ENCODE measurements around the gene UBQLNL.

UBQLNL gene, protein sequence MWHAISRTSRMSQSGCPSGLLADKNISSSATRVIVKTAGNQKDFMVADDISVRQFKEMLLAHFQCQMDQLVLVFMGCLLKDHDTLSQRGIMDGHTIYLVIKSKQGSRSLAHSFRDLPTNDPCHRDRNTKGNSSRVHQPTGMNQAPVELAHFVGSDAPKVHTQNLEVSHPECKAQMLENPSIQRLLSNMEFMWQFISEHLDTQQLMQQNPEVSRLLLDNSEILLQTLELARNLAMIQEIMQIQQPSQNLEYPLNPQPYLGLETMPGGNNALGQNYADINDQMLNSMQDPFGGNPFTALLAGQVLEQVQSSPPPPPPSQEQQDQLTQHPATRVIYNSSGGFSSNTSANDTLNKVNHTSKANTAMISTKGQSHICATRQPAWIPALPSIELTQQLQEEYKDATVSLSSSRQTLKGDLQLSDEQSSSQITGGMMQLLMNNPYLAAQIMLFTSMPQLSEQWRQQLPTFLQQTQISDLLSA

DNA sequence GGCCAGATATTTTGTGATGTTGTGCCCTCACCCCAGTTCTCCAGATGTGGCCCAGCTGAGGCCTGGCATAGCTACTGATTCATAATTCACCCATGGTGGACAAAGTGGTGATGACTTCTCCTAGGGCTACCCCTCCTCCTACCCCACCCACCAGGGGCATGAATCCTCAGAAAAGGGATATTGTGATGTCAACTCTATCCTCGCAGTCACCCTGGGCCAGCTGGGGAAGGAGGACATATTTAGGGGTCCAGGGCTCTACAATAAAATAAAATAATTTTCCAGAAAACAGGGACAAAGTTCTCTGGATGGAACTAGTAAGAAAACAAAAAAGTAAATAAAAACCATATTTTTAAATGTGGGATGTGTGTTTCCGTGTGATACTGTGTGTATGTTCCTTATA, at the start of gene UBQLNL:
Gene UBQLNL, minus strand, starts transcription at position 101 of the 400 bp plus-strand sequence. CDS start 258 bp downstream, outside the sequence.
- no peak for DNase-seq (ENCODE audit: low read depth)

DNA sequence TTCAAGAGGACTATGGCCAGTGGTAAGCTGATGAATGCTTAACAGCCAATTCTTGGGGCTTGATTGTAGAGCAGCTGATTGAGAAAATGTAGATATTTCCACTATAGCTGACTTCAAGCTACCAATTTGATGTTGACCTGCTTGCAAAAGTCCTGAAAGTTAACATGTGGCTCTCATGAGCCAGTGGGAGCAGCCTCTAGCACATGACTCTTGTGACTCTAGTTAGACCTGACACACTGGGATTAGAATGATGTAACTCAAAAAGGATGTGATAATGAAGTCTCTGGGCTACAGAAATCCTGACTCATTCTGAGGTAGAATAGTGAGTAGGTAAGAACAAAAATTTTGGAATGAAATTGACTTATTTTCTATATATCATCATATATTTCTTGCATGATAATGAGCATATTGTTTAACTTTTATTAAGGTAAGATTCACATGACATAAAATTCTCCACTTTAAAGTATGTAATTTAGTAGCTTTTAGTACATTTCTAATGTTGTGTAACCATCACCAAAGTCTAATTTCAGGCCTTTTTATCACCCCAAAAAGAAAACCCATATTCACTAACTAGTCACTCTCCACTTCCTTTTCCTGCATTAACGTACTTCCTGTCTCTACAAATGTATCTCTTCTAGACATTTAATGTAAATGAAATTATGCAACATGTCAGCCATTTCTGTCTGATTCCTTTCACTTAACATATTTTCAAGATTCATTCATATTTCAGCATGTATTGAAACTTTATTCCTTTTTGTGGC, 47.9 kb upstream of the UBQLNL start:
- no peak for DNase-seq (ENCODE audit: low read depth)

DNA sequence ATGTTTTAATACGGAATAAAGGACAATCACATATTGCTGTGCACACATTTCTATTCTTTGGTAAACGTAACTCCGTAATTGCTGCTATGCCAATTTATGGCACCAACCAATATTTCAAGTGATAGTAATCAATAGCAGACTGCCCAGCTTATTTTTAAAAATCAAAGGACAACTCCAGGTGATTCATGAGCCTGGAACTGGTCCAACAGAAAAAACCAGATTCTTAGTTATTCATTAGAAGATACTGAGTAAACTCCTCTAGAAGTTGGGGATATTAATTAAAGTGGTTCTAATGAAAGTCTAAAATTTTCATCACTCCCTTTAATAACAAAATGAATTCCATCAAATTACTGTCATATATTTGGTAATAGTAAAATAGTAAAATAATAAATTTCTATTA, 41.3 kb upstream of the UBQLNL start:
- DNase-seq (ENCODE audit: low read depth) = no peak

DNA sequence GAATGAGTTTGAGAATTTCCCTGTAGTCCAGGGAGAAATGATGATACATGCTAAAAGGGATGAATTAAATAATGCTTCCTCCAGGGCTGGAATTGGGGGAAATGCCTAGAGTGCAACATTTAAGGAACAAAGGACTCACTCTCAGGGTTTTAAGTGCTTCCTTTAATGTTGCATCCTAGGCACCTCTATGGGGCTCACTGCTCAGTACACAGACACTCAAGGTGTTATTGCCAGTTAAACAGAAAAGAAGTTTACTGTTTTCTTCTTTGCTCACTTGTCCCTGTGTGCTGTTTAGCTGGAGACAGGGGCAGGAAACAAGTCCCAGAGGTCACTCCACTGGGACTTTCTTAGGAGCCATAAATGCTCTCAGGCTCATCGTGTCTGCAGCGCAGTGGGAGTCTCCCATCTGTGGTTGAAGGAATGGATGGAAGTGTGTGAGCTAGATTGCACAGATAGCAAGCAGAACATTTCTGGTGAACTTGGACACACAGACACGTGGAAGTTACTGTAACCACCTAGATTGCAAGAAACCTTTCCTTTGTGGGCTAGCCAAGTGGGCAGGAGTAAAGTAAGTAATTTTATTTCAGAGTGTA, 40.2 kb upstream of the UBQLNL start:
- DNase-seq (ENCODE audit: low read depth) = no peak

DNA sequence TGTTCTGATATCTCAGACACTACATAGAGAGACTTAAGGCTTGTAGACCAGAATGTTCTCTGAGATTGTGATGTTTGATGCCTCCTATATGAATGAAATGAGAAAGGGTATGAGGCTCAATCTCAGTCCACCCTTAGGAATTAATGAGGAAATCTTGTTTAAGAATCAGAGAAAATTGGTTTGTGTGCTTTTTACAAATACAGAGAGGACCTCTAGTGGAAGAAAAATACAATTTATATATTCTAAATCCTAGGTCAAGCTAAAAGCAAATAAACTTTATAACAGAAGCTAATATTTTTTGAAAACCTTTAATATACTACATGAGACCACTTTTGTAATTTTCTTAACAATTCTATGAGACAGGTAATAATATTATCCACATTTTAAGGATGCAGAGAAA, 36.8 kb upstream of the UBQLNL start:
- no peak for DNase-seq (ENCODE audit: low read depth)

DNA sequence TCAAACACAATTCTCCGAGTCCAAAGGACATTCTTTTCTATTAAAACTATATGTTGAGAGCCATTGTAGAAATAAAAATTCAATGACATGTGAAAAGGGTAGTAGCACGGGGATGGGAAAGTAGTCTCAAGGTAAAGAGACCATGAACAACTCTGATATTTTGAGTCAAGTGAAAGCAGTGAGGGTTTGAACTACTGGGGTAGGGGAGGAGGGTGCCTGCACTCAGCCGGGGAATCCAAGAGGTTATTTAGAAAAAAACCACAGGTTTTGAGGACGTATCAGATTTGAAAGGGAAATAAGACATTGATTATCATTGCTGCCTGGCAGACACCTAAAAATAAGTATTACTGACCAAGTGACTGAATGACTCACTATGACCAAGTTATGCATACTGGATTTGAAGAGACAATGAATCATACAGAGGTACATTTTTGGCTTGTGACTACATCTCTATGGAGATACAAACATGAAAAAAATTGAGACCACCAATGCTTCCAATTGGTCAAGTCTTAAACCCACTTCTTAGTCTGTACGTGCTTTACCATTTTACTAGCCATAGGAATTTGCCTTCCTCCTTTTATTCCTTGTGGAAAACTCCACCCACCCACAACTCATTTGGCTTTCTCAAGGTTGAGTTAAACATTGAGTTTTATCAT, 34.1 kb upstream of the UBQLNL start:
- no peak for DNase-seq (ENCODE audit: low read depth)

DNA sequence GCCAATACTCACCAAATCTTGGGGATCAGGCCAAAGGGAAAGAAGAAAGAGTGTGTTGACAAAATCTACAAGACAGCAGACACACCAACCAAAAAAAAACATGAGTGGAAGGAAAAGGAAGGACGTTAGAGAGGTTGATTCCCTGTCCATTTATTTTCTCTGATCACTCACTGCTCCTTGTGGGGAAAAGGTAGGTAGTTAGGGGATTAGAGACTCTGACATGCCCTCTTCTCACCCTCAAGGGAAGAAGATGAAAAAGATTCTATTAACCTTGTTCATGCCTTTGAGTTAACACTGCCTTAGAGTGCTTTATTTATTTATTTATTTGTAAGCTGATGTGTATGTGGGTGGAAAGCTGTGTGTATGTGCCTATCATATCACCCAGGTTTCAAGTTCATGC, 31.9 kb upstream of the UBQLNL start, which contains the start of gene OR52H1:
Gene OR52H1, minus strand, starts transcription at position 101 of the 400 bp plus-strand sequence. CDS start 3,035 bp downstream, outside the sequence.
- no peak for DNase-seq (ENCODE audit: low read depth)

DNA sequence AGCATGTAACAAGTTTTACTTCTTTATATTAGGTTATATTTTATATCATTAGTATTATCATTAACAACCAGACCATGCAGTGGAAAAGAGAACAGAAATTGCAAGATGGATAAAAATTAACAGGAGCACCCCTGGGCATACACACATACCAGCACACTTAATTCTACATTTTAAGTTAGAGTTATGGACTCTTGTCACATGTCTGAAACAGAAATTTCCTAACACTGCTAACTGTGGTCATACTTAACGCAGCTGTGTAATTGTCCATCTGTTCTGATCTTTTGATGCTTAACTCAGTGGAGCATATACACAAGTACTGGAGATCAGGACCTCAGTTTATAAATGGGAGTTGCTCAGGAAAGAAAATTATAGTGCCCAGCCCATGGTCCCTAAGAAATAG, 31.5 kb upstream of the UBQLNL start:
- DNase-seq (ENCODE audit: low read depth) = no peak

DNA sequence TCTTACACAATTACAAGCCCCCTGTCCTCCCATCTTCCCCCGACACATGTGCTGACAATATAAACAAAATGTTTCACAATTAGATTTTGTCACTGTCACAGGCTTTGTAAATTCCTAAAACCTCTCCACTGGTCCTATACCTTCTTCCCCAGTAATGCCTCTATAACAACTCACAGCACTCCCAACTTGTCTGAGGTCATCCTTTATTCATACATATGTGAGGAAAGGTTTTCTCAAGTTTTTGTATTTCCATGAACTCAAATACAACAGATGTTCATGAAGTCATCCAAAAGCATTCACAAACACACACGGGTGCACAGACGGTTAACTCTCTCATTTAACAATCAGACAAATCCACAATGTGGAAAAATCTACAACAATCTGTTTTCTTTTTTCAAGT, 30.0 kb upstream of the UBQLNL start:
- DNase-seq (ENCODE audit: low read depth) = no peak

DNA sequence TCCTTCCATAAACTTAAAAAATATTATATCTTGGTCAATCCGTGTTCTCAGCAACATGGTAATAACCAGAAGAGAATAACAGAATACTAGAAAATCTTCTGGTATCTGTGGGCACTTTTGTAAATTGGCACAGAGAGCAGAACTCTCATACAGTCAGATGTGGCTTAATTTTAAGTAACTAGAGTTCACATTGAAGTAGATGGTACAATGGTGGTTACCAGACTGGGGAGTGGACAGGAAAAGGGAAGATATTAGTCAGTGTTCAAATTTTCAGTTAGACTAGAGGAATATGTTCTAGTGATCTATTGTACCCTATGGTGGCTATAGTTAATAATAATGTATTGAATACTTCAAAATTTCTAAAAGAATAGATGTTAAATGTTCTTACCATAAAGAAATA, 24.9 kb upstream of the UBQLNL start:
- DNase-seq (ENCODE audit: low read depth) = no peak

DNA sequence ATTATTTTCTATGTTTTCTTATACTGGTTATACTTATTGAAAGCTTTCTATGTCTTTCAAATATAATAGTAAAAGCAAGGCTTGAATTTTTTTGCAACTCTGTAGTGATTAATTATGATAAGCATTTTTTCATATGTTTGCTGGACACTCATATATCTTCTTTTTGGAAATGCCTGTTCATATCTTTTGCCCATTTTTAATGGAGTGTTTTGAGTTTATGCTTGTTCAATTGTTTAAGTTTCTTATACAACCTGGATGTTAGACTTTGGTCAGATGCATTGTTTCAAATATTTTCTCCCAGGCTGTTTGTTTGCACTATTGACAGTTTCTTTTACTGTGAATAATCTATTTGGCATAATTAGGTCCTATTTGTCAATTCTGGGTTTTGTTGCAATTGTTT, 20.0 kb upstream of the UBQLNL start:
- DNase-seq (ENCODE audit: low read depth) = no peak

DNA sequence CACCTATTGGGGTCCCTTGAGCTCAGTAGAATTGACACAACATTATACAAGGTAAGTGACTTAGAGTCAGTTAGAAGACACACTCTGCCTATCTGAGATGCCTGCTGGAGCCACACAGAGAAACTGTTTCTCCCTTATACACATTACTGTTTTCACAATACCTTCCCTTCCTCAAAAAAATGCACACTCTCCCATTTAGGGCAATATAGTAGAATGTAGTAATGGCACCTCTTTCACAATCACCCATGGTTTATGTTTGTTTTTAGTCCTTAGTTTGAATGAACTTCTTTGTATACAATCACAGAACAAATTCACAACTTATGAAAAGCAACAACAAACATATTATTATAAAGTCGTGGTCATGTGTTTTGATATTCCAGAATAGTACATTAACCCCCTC, 17.5 kb upstream of the UBQLNL start:
- no peak for DNase-seq (ENCODE audit: low read depth)

DNA sequence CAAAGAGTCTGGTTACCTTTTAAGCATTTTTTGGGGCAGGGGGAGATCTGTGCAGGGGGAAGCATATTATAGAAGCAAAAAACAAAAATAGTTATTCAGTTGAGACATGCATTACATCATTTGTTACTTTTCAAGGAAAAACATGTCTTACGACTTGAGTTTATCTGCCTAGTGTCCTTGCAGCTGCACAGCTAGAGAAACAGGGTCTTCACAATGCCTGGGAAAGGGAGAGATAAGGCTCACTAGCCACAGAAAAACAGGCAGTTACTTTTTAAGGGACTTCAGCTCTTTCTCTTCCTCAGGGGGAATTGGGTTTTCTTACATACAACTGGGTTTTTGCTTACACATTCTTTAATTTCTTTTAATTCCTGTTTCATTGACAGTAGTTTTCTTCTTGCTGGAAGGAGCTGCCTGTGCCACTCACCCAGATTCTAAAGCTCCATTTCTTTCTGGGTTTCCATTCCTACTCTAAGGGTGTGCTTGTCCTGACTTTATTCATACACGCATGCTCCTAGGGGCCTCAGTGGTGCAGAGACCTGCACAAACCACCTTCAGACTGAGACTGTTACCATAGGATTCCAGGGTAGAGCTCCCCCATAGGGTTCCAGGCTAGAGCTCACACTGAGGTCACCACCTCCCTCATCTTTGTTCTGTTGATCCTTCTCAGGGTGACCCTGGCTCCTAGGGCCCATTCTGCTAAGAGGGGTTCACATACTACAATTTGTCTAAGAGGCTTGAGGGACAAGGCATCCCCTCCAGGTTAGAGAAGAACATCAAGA, 14.7 kb upstream of the UBQLNL start:
- no peak for DNase-seq (ENCODE audit: low read depth)

DNA sequence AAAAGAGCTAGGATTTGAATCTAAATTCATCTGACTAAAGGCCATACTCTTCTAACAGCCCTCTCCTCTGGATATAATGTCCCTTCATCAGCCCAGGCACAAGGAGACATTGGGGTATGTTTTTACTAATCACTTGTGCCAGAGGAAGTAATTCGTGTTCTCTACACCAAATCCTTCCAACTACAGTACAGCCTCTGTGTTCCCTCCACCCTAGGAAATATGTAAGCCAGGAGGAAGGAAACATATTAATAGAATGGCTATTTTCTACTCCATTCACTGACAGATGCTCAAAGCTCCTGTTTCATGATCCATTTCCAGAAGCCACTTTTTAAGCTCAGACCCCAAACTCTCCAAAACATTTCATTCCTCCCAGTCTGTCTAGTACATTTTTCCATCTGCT, 12.0 kb upstream of the UBQLNL start:
- no peak for DNase-seq (ENCODE audit: low read depth)

DNA sequence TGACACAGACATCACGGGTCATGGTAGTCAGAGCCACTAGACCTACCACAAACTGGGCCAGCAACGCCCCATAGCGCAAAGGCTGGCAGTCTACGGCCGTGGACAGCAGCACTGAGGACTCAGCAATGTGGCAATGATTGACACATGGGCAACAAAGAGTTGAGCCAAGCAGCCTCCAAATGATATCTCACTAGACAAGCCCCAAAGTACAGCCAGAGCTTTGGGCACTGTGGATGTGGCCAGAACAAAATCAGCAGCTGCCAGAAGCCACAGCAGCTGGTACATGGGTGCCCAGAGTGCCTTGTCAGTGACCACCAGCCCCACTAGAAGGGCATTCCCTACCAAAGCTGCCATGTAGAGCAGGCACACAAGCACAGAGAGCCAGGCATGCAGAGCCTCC, 11.2 kb upstream of the UBQLNL start:
- DNase-seq (ENCODE audit: low read depth) = no peak

DNA sequence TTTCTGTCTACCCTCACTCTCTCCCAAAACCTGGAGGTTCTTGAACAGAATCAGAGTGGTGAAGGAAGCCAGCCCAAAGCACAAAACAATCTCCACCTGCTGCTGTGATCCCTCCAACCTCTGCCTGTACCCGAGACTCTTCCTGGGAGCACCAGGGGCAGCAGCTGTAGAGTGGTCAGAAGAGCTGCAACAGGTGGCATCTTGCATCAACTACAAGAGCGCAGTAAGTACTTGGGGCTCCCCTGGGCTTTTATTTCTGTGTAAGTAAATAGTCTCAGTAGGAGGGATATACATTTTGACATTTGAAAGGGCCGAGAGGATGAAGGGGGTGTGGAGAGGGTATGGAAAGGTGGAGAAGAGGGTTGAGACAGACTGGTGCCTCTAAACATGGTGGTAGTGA, 8.3 kb upstream of the UBQLNL start:
- DNase-seq (ENCODE audit: low read depth) = no peak

DNA sequence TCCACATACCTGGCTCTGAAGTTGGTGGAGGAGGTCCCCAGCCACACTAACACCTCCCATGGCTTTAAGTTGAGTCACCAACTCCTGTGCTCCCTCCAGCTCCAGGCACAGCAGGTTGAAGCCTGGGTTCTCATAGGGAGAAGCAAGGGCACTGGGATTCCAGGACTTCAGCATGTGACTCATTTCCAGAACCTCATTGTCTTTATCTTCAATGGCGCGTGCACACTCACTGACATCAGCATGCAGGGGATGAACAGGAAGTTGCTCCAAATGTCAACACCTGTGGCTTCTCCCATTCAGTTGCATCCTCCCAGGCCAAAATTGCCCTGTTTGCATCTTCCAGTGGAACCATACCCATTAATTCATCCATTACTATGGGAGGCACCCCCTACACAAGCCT, 5.8 kb upstream of the UBQLNL start:
- no peak for DNase-seq (ENCODE audit: low read depth)

DNA sequence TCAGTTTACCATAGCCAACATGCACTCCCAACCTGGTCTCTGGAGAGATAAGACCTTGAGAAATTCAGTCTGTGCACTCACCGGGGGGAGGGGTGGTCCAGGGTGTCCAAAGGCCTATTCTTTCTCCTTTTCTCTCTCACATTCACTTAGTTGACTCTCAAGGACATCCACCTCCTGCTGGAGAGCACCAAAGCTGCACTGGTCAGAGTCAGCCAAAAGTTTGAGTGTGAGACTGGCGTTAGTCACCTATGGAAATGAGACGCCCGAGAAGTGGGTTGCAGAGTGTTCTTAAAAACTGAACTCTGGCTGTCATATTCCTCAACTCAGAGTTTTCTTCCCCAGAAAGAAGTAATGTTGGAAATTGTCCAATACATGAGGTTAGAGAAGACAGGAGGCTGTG, 5.0 kb upstream of the UBQLNL start:
- no peak for DNase-seq (ENCODE audit: low read depth)

DNA sequence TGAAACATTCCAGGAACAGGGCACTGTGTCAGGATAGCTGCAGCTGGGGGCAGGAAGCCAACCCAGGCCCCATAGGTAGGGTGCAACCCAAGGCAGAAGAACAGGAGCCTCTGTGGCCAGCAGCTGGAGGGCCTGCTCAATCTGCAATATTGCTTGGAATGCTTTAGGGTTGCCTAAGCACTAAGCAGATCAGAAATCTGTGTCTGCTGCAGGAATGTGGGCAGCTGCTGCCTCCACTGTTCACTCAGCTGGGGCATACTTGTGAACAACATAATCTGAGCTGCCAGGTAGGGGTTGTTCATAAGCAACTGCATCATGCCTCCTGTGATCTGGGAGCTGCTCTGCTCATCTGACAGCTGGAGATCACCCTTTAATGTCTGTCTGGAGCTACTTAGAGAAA, 1.7 kb downstream of the UBQLNL start:
- DNase-seq (ENCODE audit: low read depth) = no peak

DNA sequence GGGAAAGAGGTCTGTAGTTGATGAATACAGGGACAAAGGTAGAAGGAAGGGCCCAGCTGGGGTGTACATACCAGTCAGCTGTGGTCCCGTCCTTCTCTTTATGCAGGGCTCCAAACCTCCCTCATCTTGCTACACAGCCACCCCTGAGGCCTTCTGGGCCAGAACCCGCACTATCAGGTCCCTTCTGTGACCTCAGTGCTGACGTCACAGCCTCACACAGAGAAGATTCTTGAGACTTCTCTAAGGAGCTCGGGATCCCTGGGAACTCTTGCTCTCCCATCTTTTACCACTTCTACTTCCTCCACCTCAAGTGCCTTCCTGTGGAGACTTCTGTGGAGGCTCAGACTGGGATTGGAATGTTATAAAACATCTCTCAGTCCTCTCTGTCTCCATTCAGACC, 6.7 kb downstream of the UBQLNL start, which contains the start of gene UBQLN3:
Gene UBQLN3, minus strand, starts transcription at position 155 of the 400 bp plus-strand sequence. CDS start 399 bp downstream, outside the sequence.
- DNase-seq (ENCODE audit: low read depth) = no peak

DNA sequence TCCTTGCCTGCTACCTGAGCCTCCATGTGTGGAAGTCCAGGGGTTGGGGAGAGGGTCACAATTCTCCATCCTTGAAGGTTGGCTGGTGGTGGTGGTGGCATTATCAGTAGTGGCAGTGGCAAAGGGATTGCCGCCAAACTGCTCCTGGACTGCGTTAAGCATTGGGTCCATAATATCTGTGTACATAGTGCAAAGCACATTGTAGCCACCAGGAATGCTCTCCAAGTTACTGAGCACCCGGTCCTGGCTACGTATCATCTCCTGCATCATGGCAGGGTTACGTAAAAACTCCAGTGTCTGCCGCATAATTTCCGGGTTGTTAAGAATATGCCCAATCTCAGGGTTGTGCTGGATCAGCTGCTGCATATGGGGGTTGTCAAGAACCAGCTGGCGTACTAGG, 7.9 kb downstream of the UBQLNL start:
- no peak for DNase-seq (ENCODE audit: low read depth)

All from activated T-helper 1 cell treated with Interleukin-2 at 50 U/mL for 16 hours (primary cell).